Spleen (tissue), 11 donors: Measurements from ENCODE around the gene SLC7A14. TPM values are rescaled to one million over a fixed set of nuclear protein-coding genes. Genes with fewer than 3 reads are reported as not detected.

Experiments
- DNase-seq: peaks from one replicate; pipeline ENCODE4 v3.0.0-alpha.2; 2020
- H3K27ac ChIP-seq, 8 donors: fragments of 200-600 bp; sonication (generic) in 7 of 8; 1 replicate in 4 of 8; 2 replicates in 4 of 8; pipeline versions ENCODE4 v1.5.0 to v1.8.0; 2016 to 2021; ENCODE audit warnings: inconsistent platforms in 4 of 8, mild to moderate bottlenecking in 4 of 8, moderate library complexity in 1 of 8
- H3K27me3 ChIP-seq, 7 donors: fragments of 200-600 bp; sonication (generic) in 6 of 7; replicated peaks in 1 of 7; 1 replicate in 4 of 7; 2 replicates in 3 of 7; pipeline versions ENCODE4 v1.5.0 to v1.8.0; 2016 to 2021; ENCODE audit warnings: inconsistent platforms in 3 of 7, mild to moderate bottlenecking in 1 of 7
- H3K36me3 ChIP-seq, 6 donors: fragments of 200-600 bp; sonication (generic) in 5 of 6; 1 replicate in 4 of 6; 2 replicates in 2 of 6; pipeline versions ENCODE4 v1.5.0 to v1.8.0; 2016 to 2021; ENCODE audit warnings: inconsistent platforms in 2 of 6
- H3K4me1 ChIP-seq, 6 donors: fragments of 200-600 bp; sonication (generic) in 5 of 6; 1 replicate in 3 of 6; 2 replicates in 3 of 6; pipeline versions ENCODE4 v1.5.0 to v1.8.0; 2016 to 2021; ENCODE audit warnings: inconsistent platforms in 3 of 6
- H3K4me3 ChIP-seq, 8 donors: fragments of 200-600 bp; sonication (generic) in 7 of 8; 1 replicate in 4 of 8; 2 replicates in 4 of 8; pipeline versions ENCODE4 v1.5.0 to v1.8.0; 2016 to 2021; ENCODE audit warnings: inconsistent platforms in 4 of 8, mild to moderate bottlenecking in 4 of 8, moderate library complexity in 2 of 8
- H3K9me3 ChIP-seq, 8 donors: fragments of 200-600 bp; sonication (generic) in 7 of 8; 1 replicate in 4 of 8; 2 replicates in 4 of 8; pipeline versions ENCODE4 v1.5.0 to v1.8.0; 2016 to 2021; ENCODE audit warnings: inconsistent platforms in 4 of 8
- POLR2A ChIP-seq, 3 donors: fragments of 450-650 bp; IDR thresholded peaks; one replicate each; pipeline ENCODE4 v1.5.1; 2017; ENCODE audit warnings: antibody characterized with exemption in 3 of 3, mild to moderate bottlenecking in 1 of 3
- POLR2AphosphoS5 ChIP-seq, 3 donors: sonication (generic); formaldehyde crosslinking; IDR thresholded peaks; one replicate each; pipeline ENCODE4 v1.5.1; 2017; ENCODE audit warnings: antibody characterized with exemption in 3 of 3
- WGBS, 5 donors: extraction: QIAGEN DNeasy Blood & Tissue Kit in 3 of 5; methylation state at CpG; one replicate each; pipeline versions ENCODE4 v1.1.5 to v1.1.7; 2013 to 2018; 5-methylcytosine and 5-hydroxymethylcytosine counted together
- intact Hi-C: fragments of 100-400 bp; cut with DNase I; formaldehyde crosslinking; loops from one replicate; pipeline ENCODE4 v1.15.0; 2023; ENCODE audit warnings: low total_unique reads
- polyA plus RNA-seq, 3 donors: library from polyadenylated mRNA; stranded (reverse); fragments of 200-250 nt; gene quantifications; one replicate each; pipeline ENCODE4 v1.2.1, GENCODE V29; 2013
- total RNA-seq, 7 donors: library from RNA; depleted of rRNA in 3 of 7; stranded (reverse); fragments of >200 nt in 3 of 7; fragmentation: NEBNext Ultra II Directional in 4 of 7; extraction: Animal tissue kit (Norgen Biotek cat#: 25700) in 4 of 7; gene quantifications; one replicate each; pipeline versions ENCODE4 v1.1.0 to v1.2.1, GENCODE V29; 2016 to 2021
- TF ChIP-seq, protein P1 (sequence below), 11 experiments: fragments of 200-600 bp in 7 of 11; fragments of 450-650 bp in 4 of 11; sonication (generic) in 4 of 11; IDR thresholded peaks in 8 of 11; conservative IDR thresholded peaks in 3 of 11; 1 replicate in 7 of 11; 2 replicates in 4 of 11; pipeline versions ENCODE4 v1.4.0 to v1.8.0; 2016 to 2021; ENCODE audit warnings: antibody characterized with exemption in 11 of 11, inconsistent platforms in 4 of 11, mild to moderate bottlenecking in 1 of 11
- donor health status: healthy with polysubstance abuse.
- donor health status: DM: no; HTN: no; CAD: no; lungs with moderate emphysema.
- donor health status: DM: no; HTN: no; CAD: no.
- donor health status: Bipolar disorder and iron deficiency.
- donor health status: healthy.
- donor health status: DM: no; HTN: no; CAD: no.
- donor health status: DM: yes; HTN: yes; CAD: no.

The SLC7A14 gene
- total and polyA plus RNA-seq, 10 donors: under 0.01 TPM; not detected in 9

DNA sequence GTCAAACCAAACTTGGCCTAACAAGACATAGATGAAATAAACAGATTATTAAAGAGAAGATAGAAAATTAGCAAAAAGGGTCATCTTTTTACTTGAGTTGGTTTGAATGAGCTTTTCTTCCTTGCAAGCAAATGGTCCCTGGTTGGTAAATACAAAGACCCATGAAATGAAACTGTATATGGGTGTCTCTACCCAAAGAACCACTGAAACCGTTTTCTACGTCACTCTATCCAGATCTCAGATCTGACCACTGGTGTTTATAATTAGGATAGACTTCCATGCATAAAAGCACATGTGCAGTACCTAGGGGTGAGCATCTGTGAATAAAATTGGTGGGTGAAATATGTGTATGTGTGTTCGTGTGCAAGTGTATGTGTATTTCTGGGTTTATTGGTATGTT lies 94.0 kb downstream of the SLC7A14 start:
- Histone ChIP-seq H3K4me1 (no peaks in the 10 kb centered on the region), H3K36me3 (no peaks in the 10 kb centered on the region), H3K27me3 (peaks cover 0 to 8% (median 0%) of the 10 kb centered on the region in 7 donors), H3K9me3 (no peaks in the 10 kb centered on the region), H3K4me3 (no peak overlapping the region), H3K27ac (no peak overlapping the region)
- WGBS, 5 donors: 86 to 96% (median 88%) methylated on average over 3 of the region's 3 CpGs
- TF ChIP-seq POLR2AphosphoS5 (IDR thresholded peaks at IDR 0.05): no peak
- TF ChIP-seq, protein P1, sequence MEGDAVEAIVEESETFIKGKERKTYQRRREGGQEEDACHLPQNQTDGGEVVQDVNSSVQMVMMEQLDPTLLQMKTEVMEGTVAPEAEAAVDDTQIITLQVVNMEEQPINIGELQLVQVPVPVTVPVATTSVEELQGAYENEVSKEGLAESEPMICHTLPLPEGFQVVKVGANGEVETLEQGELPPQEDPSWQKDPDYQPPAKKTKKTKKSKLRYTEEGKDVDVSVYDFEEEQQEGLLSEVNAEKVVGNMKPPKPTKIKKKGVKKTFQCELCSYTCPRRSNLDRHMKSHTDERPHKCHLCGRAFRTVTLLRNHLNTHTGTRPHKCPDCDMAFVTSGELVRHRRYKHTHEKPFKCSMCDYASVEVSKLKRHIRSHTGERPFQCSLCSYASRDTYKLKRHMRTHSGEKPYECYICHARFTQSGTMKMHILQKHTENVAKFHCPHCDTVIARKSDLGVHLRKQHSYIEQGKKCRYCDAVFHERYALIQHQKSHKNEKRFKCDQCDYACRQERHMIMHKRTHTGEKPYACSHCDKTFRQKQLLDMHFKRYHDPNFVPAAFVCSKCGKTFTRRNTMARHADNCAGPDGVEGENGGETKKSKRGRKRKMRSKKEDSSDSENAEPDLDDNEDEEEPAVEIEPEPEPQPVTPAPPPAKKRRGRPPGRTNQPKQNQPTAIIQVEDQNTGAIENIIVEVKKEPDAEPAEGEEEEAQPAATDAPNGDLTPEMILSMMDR (IDR thresholded peaks at IDR 0.05 in 8 of 11, conservative IDR thresholded peaks at IDR 0.05 in 3 of 11): no peak
- DNase-seq: no peak
- intact Hi-C loops: no loop called here

GRCh38 chr3:170490828-170491560 lies 94.9 kb downstream of the SLC7A14 start:
- intact Hi-C loops: no loop called here
- Histone ChIP-seq H3K4me3 (no peak overlapping the region), H3K27ac (no peak overlapping the region), H3K27me3 (peaks cover 0 to 3% (median 0%) of the 10 kb centered on the region in 7 donors), H3K36me3 (no peaks in the 10 kb centered on the region), H3K4me1 (no peaks in the 10 kb centered on the region), H3K9me3 (no peaks in the 10 kb centered on the region)
- DNase-seq: no peak
- TF ChIP-seq POLR2A (IDR thresholded peaks at IDR 0.05): no peak
- TF ChIP-seq POLR2AphosphoS5 (IDR thresholded peaks at IDR 0.05): no peak
- TF ChIP-seq, protein P1 (IDR thresholded peaks at IDR 0.05 in 8 of 11, conservative IDR thresholded peaks at IDR 0.05 in 3 of 11): no peak
- 77 to 90% (median 87%) methylated on average over 2 of the region's 2 CpGs for WGBS, 5 donors

- Histone ChIP-seq H3K4me1 (no peaks in the 10 kb centered on the region), H3K4me3 (no peak overlapping the region), H3K36me3 (no peaks in the 10 kb centered on the region), H3K27ac (no peak overlapping the region), H3K9me3 (no peaks in the 10 kb centered on the region), H3K27me3 (peaks cover 0 to 3% (median 0%) of the 10 kb centered on the region in 7 donors)
- 74 to 82% (median 77%) methylated on average over 4 of the region's 4 CpGs for WGBS, 5 donors
- TF ChIP-seq POLR2AphosphoS5 (IDR thresholded peaks at IDR 0.05): no peak
- TF ChIP-seq POLR2A (IDR thresholded peaks at IDR 0.05): no peak
- TF ChIP-seq, protein P1 (IDR thresholded peaks at IDR 0.05 in 8 of 11, conservative IDR thresholded peaks at IDR 0.05 in 3 of 11): no peak
- DNase-seq: no peak
- intact Hi-C loops: no loop called here
These were observed 97.1 kb downstream of the SLC7A14 start for GRCh38 chr3:170488802-170489201.

- no peaks in the 10 kb centered on the region for H3K9me3 ChIP-seq
- H3K4me1 ChIP-seq: no peaks in the 10 kb centered on the region
- no peak overlapping the region for H3K4me3 ChIP-seq
- TF ChIP-seq POLR2AphosphoS5 (IDR thresholded peaks at IDR 0.05) (no peak), POLR2A (IDR thresholded peaks at IDR 0.05) (no peak)
- TF ChIP-seq, protein P1 (IDR thresholded peaks at IDR 0.05 in 8 of 11, conservative IDR thresholded peaks at IDR 0.05 in 3 of 11): no peak
- H3K27me3 ChIP-seq: peaks cover 0 to 3% (median 0%) of the 10 kb centered on the region in 7 donors
- intact Hi-C loops: no loop called here
- H3K36me3 ChIP-seq: no peaks in the 10 kb centered on the region
- DNase-seq: no peak
- WGBS, 5 donors: 52 to 79% (median 62%) methylated on average over 3 of the region's 3 CpGs
- H3K27ac ChIP-seq: no peak overlapping the region
These were observed 98.8 kb downstream of the SLC7A14 start for GRCh38 chr3:170487031-170487430.
